H1 (cell line): Measurements from ENCODE around the gene TIE1. TPM values are rescaled to one million over a fixed set of nuclear protein-coding genes. Genes with fewer than 3 reads are reported as not detected.

Source experiments
- CTCF ChIA-PET: fragments of 300-600 bp; sonication (Branson Sonifier 250); formaldehyde crosslinking; loops from one replicate; lab custom pipeline; 2021; ENCODE audit not compliant: partially characterized antibody; lab: Charles Lee
- POLR2A ChIA-PET: fragments of 300-600 bp; sonication (Branson Sonifier 250); formaldehyde crosslinking; loops from one replicate; lab custom pipeline; 2021; ENCODE audit warnings: inconsistent platforms; ENCODE audit not compliant: partially characterized antibody; lab: Charles Lee
- DNase-seq, 2 experiments: peaks; one replicate each; pipeline versions ENCODE4 v3.0.0 to v3.0.0-alpha.2; 2010 to 2022; ENCODE audit warnings: low spot score in 2 of 2, low read depth in 1 of 2, mixed read lengths in 1 of 2
- FAIRE-seq: peaks from 2 replicates; lab custom pipeline; 2011; peaks lifted over from hg19 to GRCh38; lab: Jason Lieb, UNC
- H2AFZ ChIP-seq: 2 replicates; pipeline ENCODE4 v1.8.1; 2012; ENCODE audit warnings: low read length, inconsistent platforms
- H2AK5ac ChIP-seq: 2 replicates; pipeline ENCODE4 v1.6.1; 2013; ENCODE audit warnings: low read depth, low read length
- H2BK120ac ChIP-seq: replicated peaks from 2 replicates; pipeline ENCODE3; 2013; ENCODE audit warnings: low read depth, low read length, inconsistent platforms
- H2BK12ac ChIP-seq: 2 replicates; pipeline ENCODE4 v1.6.1; 2013; ENCODE audit warnings: low read depth, low read length
- H2BK15ac ChIP-seq: 2 replicates; pipeline ENCODE4 v1.6.1; 2013; ENCODE audit warnings: low read length
- H2BK20ac ChIP-seq: 2 replicates; pipeline ENCODE4 v1.6.1; 2013; ENCODE audit warnings: low read length
- H2BK5ac ChIP-seq: 2 replicates; pipeline ENCODE4 v1.6.1; 2013; ENCODE audit warnings: low read depth, low read length
- H3K14ac ChIP-seq: 2 replicates; pipeline ENCODE4 v1.6.1; 2013; ENCODE audit warnings: inconsistent platforms; ENCODE audit not compliant: insufficient read length
- H3K18ac ChIP-seq: 2 replicates; pipeline ENCODE4 v1.6.1; 2013; ENCODE audit warnings: low read length; ENCODE audit errors: extremely low read depth
- H3K23ac ChIP-seq: 2 replicates; pipeline ENCODE4 v1.6.1; 2013; ENCODE audit warnings: inconsistent platforms; ENCODE audit not compliant: insufficient read length
- H3K23me2 ChIP-seq: 2 replicates; pipeline ENCODE4 v1.6.1; 2013; ENCODE audit warnings: low read depth, low read length
- H3K27ac ChIP-seq: 2 replicates; pipeline ENCODE4 v1.6.1; 2011; ENCODE audit warnings: low read depth, low read length, inconsistent platforms
- H3K27me3 ChIP-seq, 4 experiments: replicated peaks in 1 of 4; 1 replicate in 1 of 4; 2 replicates in 3 of 4; pipeline versions ENCODE4 v1.6.1 to v1.8.1; 2011 to 2013; ENCODE audit warnings: low read length in 3 of 4, mild to moderate bottlenecking in 3 of 4, inconsistent platforms in 2 of 4, mixed read lengths in 2 of 4, moderate library complexity in 1 of 4; ENCODE audit not compliant: control insufficient read depth in 3 of 4, insufficient read depth in 3 of 4; ENCODE audit errors: extremely low read depth in 1 of 4
- H3K36me3 ChIP-seq, 4 experiments: 2 replicates each; pipeline versions ENCODE4 v1.6.1 to v1.8.1; 2011 to 2013; ENCODE audit warnings: mild to moderate bottlenecking in 4 of 4, low read length in 3 of 4, moderate library complexity in 2 of 4, control low read depth in 1 of 4, inconsistent platforms in 1 of 4; ENCODE audit not compliant: insufficient read depth in 4 of 4, control insufficient read depth in 2 of 4
- H3K4ac ChIP-seq: replicated peaks from 2 replicates; pipeline ENCODE3; 2013; ENCODE audit warnings: low read length, low read depth, mixed read lengths, inconsistent platforms; ENCODE audit not compliant: insufficient read length
- H3K4me1 ChIP-seq, 4 experiments: replicated peaks in 1 of 4; 1 replicate in 1 of 4; 2 replicates in 3 of 4; pipeline versions ENCODE4 v1.6.1 to v1.8.1; 2011 to 2013; ENCODE audit warnings: low read length in 3 of 4, inconsistent platforms in 2 of 4, mixed read lengths in 1 of 4; ENCODE audit not compliant: insufficient read depth in 4 of 4, control insufficient read depth in 3 of 4
- H3K4me2 ChIP-seq, 2 experiments: 2 replicates each; pipeline versions ENCODE4 v1.6.1 to v1.8.1; 2011 to 2013; ENCODE audit warnings: low read depth in 2 of 2, low read length in 2 of 2, control low read depth in 1 of 2, inconsistent platforms in 1 of 2, mild to moderate bottlenecking in 1 of 2; ENCODE audit not compliant: insufficient read depth in 1 of 2
- H3K4me3 ChIP-seq, 4 experiments: fragments of 200-600, 300-600 bp in 1 of 4; sonication (generic), shearing (Covaris generic), sonication (Bioruptor Twin) in 1 of 4; 2 replicates each; pipeline versions ENCODE4 v1.5.1 to v1.8.1; 2011 to 2016; ENCODE audit warnings: low read length in 4 of 4, low read depth in 3 of 4, control low read depth in 2 of 4, inconsistent platforms in 2 of 4, mild to moderate bottlenecking in 2 of 4, mixed read lengths in 1 of 4, moderate library complexity in 1 of 4; ENCODE audit not compliant: insufficient read depth in 2 of 4; ENCODE audit errors: extremely low read depth in 1 of 4
- H3K56ac ChIP-seq: replicated peaks from 2 replicates; pipeline ENCODE3; 2013; ENCODE audit warnings: low read depth, mild to moderate bottlenecking, mixed read lengths, low read length, inconsistent platforms; ENCODE audit not compliant: insufficient read length
- H3K79me1 ChIP-seq: 2 replicates; pipeline ENCODE4 v1.6.1; 2013; ENCODE audit warnings: low read depth, low read length, control low read depth
- H3K79me2 ChIP-seq, 2 experiments: 2 replicates each; pipeline versions ENCODE4 v1.6.1 to v1.8.1; 2012 to 2013; ENCODE audit warnings: low read length in 2 of 2, mild to moderate bottlenecking in 2 of 2, inconsistent platforms in 1 of 2; ENCODE audit not compliant: insufficient read depth in 2 of 2, control insufficient read depth in 1 of 2
- H3K9ac ChIP-seq, 4 experiments: replicated peaks in 1 of 4; 1 replicate in 1 of 4; 2 replicates in 3 of 4; pipeline versions ENCODE4 v1.6.1 to v1.8.1; 2011 to 2013; ENCODE audit warnings: low read depth in 3 of 4, low read length in 3 of 4, control low read depth in 2 of 4, mild to moderate bottlenecking in 2 of 4, moderate library complexity in 2 of 4, inconsistent platforms in 1 of 4; ENCODE audit errors: extremely low read depth in 1 of 4
- H3K9me3 ChIP-seq, 2 experiments: 2 replicates each; pipeline versions ENCODE4 v1.6.1 to v1.8.1; 2012 to 2013; ENCODE audit warnings: mild to moderate bottlenecking in 2 of 2, moderate library complexity in 2 of 2, control low read depth in 1 of 2, inconsistent platforms in 1 of 2, low read depth in 1 of 2, low read length in 1 of 2, mixed read lengths in 1 of 2; ENCODE audit not compliant: insufficient read depth in 2 of 2
- H4K20me1 ChIP-seq, 2 experiments: replicated peaks in 1 of 2; 2 replicates each; pipeline versions ENCODE3 to v1.8.1; 2011 to 2013; ENCODE audit warnings: inconsistent platforms in 2 of 2, low read length in 2 of 2, mild to moderate bottlenecking in 1 of 2; ENCODE audit not compliant: insufficient read depth in 2 of 2, control insufficient read depth in 1 of 2
- H4K5ac ChIP-seq: 2 replicates; pipeline ENCODE4 v1.6.1; 2013; ENCODE audit warnings: low read length, low read depth, mixed read lengths, inconsistent platforms; ENCODE audit not compliant: insufficient read length
- H4K8ac ChIP-seq: 2 replicates; pipeline ENCODE4 v1.8.0; 2013; ENCODE audit warnings: mild to moderate bottlenecking, moderate library complexity, low read length, inconsistent platforms; ENCODE audit not compliant: insufficient read depth; ENCODE audit errors: extremely low read depth
- H4K91ac ChIP-seq: replicated peaks from 2 replicates; pipeline ENCODE3; 2013; ENCODE audit warnings: low read length, mixed read lengths, inconsistent platforms; ENCODE audit not compliant: insufficient read length
- ASH2L ChIP-seq: fragments of 200-600, 300-600 bp; sonication (generic); IDR thresholded peaks from one replicate; pipeline ENCODE4 v1.7.1; 2017; ENCODE audit warnings: low read length
- ATF3 ChIP-seq: IDR thresholded peaks from 2 replicates; pipeline ENCODE4 v1.6.1; 2011; ENCODE audit warnings: low read depth, mild to moderate bottlenecking, low read length; ENCODE audit not compliant: insufficient read depth
- BACH1 ChIP-seq: IDR thresholded peaks from 2 replicates; pipeline ENCODE4 v1.6.1; 2012; ENCODE audit warnings: low read length, improper control_type of control experiment
- BRCA1 ChIP-seq: IDR thresholded peaks from 2 replicates; pipeline ENCODE4 v1.6.1; 2012; ENCODE audit warnings: low read depth, low read length, improper control_type of control experiment
- CEBPB ChIP-seq: IDR thresholded peaks from 2 replicates; pipeline ENCODE4 v1.6.1; 2012; ENCODE audit warnings: low read depth, low read length
- CREB1 ChIP-seq: IDR thresholded peaks from 2 replicates; pipeline ENCODE4 v1.6.1; 2012; ENCODE audit warnings: inconsistent platforms
- EGR1 ChIP-seq: IDR thresholded peaks from 2 replicates; pipeline ENCODE4 v1.6.1; 2011; ENCODE audit warnings: low read depth, low read length, borderline replicate concordance
- KDM1A ChIP-seq: fragments of 200-600, 300-600 bp; sonication (generic); IDR thresholded peaks from 2 replicates; pipeline ENCODE4 v1.7.1; 2016; ENCODE audit warnings: mild to moderate bottlenecking, low read length, borderline replicate concordance
- NRF1 ChIP-seq: IDR thresholded peaks from 2 replicates; pipeline ENCODE4 v1.6.1; 2011; ENCODE audit warnings: mild to moderate bottlenecking, low read depth, low read length, improper control_type of control experiment
- POLR2AphosphoS5 ChIP-seq: IDR thresholded peaks from 2 replicates; pipeline ENCODE4 v1.6.1; 2011; ENCODE audit warnings: low read depth, low read length
- SAP30 ChIP-seq: fragments of 300-600 bp; sonication (generic); IDR thresholded peaks from 2 replicates; pipeline ENCODE4 v1.7.1; 2012; ENCODE audit warnings: low read length, moderate library complexity, mild to moderate bottlenecking, inconsistent platforms; ENCODE audit not compliant: insufficient read depth, insufficient replicate concordance
- TAF1 ChIP-seq: IDR thresholded peaks from 2 replicates; pipeline ENCODE4 v1.6.1; 2011; ENCODE audit warnings: mild to moderate bottlenecking, low read depth, low read length
- TBP ChIP-seq: IDR thresholded peaks from 2 replicates; pipeline ENCODE4 v1.6.1; 2011; ENCODE audit warnings: low read depth, low read length, improper control_type of control experiment
- TCF12 ChIP-seq: IDR thresholded peaks from 2 replicates; pipeline ENCODE4 v1.6.1; 2011; ENCODE audit warnings: low read depth, mild to moderate bottlenecking, low read length
- WGBS, 2 experiments: shearing (Covaris generic) in 1 of 2; methylation state at CpG; one replicate each; pipeline versions ENCODE4 v1.1.6 to v1.1.7; 2013 to 2015; ENCODE audit warnings: low lambda C conversion rate in 2 of 2, mixed read lengths in 2 of 2, inconsistent platforms in 1 of 2, low coverage in 1 of 2, missing lambda C conversion rate in 1 of 2; ENCODE audit not compliant: insufficient replicate concordance in 2 of 2, insufficient coverage in 1 of 2, insufficient read length in 1 of 2; ENCODE audit errors: extremely low coverage in 1 of 2, missing lambda C conversion rate in 1 of 2; 5-methylcytosine and 5-hydroxymethylcytosine counted together
- polyA plus RNA-seq, 7 experiments: library from polyadenylated mRNA; depleted of rRNA in 3 of 7; stranded (reverse) in 5 of 7; unstranded in 2 of 7; fragments of >200 nt in 5 of 7; fragments of 200-250 nt in 2 of 7; gene quantifications; 1 replicate in 5 of 7; 2 replicates in 1 of 7; 4 replicates in 1 of 7; pipeline versions ENCODE4 v1.2.1 to v1.2.3, GENCODE V29; 2011 to 2013; ENCODE audit warnings: missing spikeins in 2 of 7, mixed read lengths in 2 of 7
- total RNA-seq: library from RNA; stranded (reverse); fragmentation: NEBNext Ultra II Directional; extraction: Animal tissue kit (Norgen Biotek cat#: 25700); gene quantifications from 2 replicates; pipeline ENCODE4 v1.2.1, GENCODE V29; 2021

Gene TIE1
- total and polyA plus RNA-seq, 2 of the 8 experiments (the other 6 are each of a cell fraction or from before 2014, with no cell fraction given), result 0.74 to 2.2 TPM

DNA sequence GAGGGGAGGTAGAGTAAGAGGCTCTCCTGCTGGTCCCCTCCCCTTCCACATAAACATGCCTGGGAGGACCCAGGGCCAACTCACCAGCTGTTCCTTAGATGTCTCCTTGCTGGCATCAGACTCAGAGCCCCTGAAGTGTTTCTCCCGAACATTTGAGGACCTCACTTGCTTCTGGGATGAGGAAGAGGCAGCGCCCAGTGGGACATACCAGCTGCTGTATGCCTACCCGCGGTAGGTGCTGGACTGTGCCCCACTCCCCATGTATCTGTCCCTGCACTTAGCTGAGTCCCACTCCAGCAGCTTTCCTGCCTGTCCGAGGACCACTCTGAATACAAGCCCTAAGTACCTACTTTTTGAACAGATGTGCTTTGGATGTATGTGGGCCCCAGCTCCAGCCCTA, 37.2 kb downstream of the TIE1 start:
- no peak overlapping the region for H3K4ac ChIP-seq
- H3K18ac ChIP-seq, result no peak overlapping the region
- H4K5ac ChIP-seq, result no peak overlapping the region
- no peak overlapping the region for H3K23ac ChIP-seq
- H3K79me1 ChIP-seq, result no peaks in the 10 kb centered on the region
- POLR2A ChIA-PET, result interaction anchor here (1.3 to 1.4 kb wide), 3 partner anchors 8 to 20 kb away, joined by 3 to 5 read pairs (median 5); partner anchors contain the start of gene CDC20
- H4K91ac ChIP-seq, result no peak overlapping the region
- no peak overlapping the region for H2BK15ac ChIP-seq
- TF ChIP-seq SAP30, result no peak
- TF ChIP-seq TAF1, result no peak
- TF ChIP-seq ATF3, result no peak
- TF ChIP-seq TCF12, result no peak
- TF ChIP-seq CEBPB, result no peak
- no peak for TF ChIP-seq KDM1A
- TF ChIP-seq ASH2L, result no peak
- TF ChIP-seq CREB1, result no peak
- no peak for TF ChIP-seq BRCA1
- TF ChIP-seq BACH1, result no peak
- TF ChIP-seq NRF1, result no peak
- no peak for TF ChIP-seq EGR1
- no peak for TF ChIP-seq POLR2AphosphoS5
- TF ChIP-seq TBP, result no peak
- no peak overlapping the region for H2AFZ ChIP-seq
- no peak overlapping the region for H3K14ac ChIP-seq
- CTCF ChIA-PET, result interaction anchor here (1.2 to 1.3 kb wide), 3 partner anchors 9 to 111 kb away, joined by 3 to 5 read pairs (median 4); no protein-coding TSS in a partner anchor
- H3K4me3 ChIP-seq, result no peak overlapping the region
- no peaks in the 10 kb centered on the region for H3K27me3 ChIP-seq
- no peak overlapping the region for H2BK20ac ChIP-seq
- no peaks in the 10 kb centered on the region for H4K20me1 ChIP-seq
- H4K8ac ChIP-seq, result no peak overlapping the region
- no peaks in the 10 kb centered on the region for H3K9me3 ChIP-seq
- no peak overlapping the region for H3K27ac ChIP-seq
- no peak overlapping the region for H3K4me2 ChIP-seq
- H2BK12ac ChIP-seq, result no peak overlapping the region
- H2BK5ac ChIP-seq, result no peak overlapping the region
- no peaks in the 10 kb centered on the region for H3K36me3 ChIP-seq
- no peaks in the 10 kb centered on the region for H3K79me2 ChIP-seq
- H3K4me1 ChIP-seq, result no peaks in the 10 kb centered on the region
- DNase-seq (no peak), FAIRE-seq (no peak)
- no peak overlapping the region for H2AK5ac ChIP-seq
- no peaks in the 10 kb centered on the region for H3K23me2 ChIP-seq
- H3K56ac ChIP-seq, result no peak overlapping the region
- H2BK120ac ChIP-seq, result no peak overlapping the region
- H3K9ac ChIP-seq, result no peak overlapping the region
- WGBS, 2 experiments, result 92% methylated on average over 5 of the region's 5 CpGs; no CpG with 5 or more reads in 1 of the 2 experiments
